ENCODE measurements around the gene TRIM52.
"Not testable (repeated sequence)": the region's sequence is repeated elsewhere in the genome, so short reads cannot be mapped to it uniquely, and the experiment has no call there.

The TRIM52 gene

DNA sequence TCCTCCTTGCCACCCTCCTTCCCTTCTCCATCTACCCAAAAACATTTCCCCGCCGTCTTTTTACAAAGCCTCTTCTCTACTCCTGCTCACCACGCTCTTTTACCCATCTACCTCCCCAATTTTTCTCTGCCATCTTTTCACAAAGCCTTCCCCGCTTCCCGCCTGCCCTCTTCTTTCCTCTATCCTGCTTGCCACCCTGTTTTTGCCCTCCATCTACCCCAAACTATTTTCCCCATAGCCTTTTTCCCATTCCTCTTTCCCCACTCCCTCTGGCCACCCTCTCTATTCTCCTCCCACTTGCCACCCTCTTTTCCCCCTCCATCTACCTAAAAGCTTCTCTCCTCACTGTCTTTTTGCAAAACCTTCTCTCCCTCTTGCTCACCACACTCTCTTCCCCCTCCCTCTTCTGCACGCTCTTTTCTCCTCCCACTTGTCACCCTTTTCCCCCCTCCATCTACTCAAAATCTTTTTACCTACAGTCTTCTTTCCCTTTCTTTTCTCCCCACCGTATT, 19.4 kb upstream of the TRIM52 start:
- no peak overlapping the region for H3K27ac ChIP-seq (ENCODE audit: extremely low read depth, low read depth, low read length)
- POLR2A ChIA-PET, result no interaction called here
- no peak overlapping the region for H3K4me3 ChIP-seq (ENCODE audit: low read depth, low read length)
- CTCF ChIA-PET, result no interaction called here
- no peaks in the 10 kb centered on the region for H3K4me1 ChIP-seq (ENCODE audit: control insufficient read depth, insufficient read depth, low read length)
- no peaks in the 10 kb centered on the region for H3K36me3 ChIP-seq (ENCODE audit: control insufficient read depth in 2 of 2, insufficient read depth in 1 of 2, low read length in 2 of 2)
- H3K9me3 ChIP-seq (ENCODE audit: control insufficient read depth, insufficient read depth, low read depth, low read length), result no peaks in the 10 kb centered on the region
- no peak for TF ChIP-seq ZNF2 (tag by site-specific recombination; IDR thresholded peaks at IDR 0.05)
- TF ChIP-seq, protein P1, sequence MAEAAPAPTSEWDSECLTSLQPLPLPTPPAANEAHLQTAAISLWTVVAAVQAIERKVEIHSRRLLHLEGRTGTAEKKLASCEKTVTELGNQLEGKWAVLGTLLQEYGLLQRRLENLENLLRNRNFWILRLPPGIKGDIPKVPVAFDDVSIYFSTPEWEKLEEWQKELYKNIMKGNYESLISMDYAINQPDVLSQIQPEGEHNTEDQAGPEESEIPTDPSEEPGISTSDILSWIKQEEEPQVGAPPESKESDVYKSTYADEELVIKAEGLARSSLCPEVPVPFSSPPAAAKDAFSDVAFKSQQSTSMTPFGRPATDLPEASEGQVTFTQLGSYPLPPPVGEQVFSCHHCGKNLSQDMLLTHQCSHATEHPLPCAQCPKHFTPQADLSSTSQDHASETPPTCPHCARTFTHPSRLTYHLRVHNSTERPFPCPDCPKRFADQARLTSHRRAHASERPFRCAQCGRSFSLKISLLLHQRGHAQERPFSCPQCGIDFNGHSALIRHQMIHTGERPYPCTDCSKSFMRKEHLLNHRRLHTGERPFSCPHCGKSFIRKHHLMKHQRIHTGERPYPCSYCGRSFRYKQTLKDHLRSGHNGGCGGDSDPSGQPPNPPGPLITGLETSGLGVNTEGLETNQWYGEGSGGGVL (tag by site-specific recombination; IDR thresholded peaks at IDR 0.05), result peak; percentile 33; the same call in 1 of the 2 replicates

DNA sequence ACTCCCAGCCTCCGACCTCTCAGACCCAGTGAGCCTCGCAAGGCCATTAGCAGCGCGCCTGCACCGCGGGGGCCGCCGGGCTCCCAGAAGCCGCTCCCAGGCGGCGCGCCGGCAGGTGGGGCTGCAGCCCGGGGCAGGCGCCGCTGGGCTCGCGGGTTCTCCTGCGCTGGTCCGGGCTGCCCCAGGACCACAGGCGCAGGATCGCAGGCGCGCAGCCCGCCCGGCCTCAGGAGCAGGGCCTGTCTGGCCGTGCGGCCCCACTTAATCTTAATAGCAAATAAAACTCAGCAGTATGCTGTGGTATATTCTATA, 12.4 kb upstream of the TRIM52 start:
- H3K36me3 ChIP-seq (ENCODE audit: control insufficient read depth in 2 of 2, insufficient read depth in 1 of 2, low read length in 2 of 2); H3K4me3 ChIP-seq (ENCODE audit: low read depth, low read length); H3K27ac ChIP-seq (ENCODE audit: extremely low read depth, low read depth, low read length); H3K4me1 ChIP-seq (ENCODE audit: control insufficient read depth, insufficient read depth, low read length); POLR2A ChIA-PET; H3K9me3 ChIP-seq (ENCODE audit: control insufficient read depth, insufficient read depth, low read depth, low read length); CTCF ChIA-PET: not testable (repeated sequence)

DNA sequence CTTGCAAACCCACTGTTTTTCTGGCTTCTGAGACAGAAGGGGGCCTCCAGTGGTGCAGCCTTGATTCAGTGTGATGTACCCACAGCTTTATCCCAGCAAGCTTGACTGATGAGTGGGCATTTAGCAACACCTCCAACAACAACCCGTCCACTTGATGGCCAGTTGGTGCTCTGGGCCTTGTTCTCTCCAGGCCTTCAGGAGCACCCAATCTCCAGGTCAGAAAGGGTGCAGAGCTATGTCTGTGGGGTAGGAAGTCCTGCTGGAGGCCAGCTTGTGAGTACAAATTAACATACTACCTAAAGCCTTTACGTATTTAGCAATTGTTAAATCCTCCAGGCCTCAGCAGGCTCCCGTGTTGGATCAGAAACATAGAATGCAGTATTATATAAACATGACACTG, 10.1 kb upstream of the TRIM52 start:
- ChIA-PET POLR2A (no interaction called here), CTCF (no interaction called here)
- TF ChIP-seq ZNF549 (tag by site-specific recombination; IDR thresholded peaks at IDR 0.05), result no peak
- TF ChIP-seq ZNF624 (tag by site-specific recombination; IDR thresholded peaks at IDR 0.05), result no peak
- no peak for TF ChIP-seq ZNF747 (tag by site-specific recombination; IDR thresholded peaks at IDR 0.05)
- TF ChIP-seq ZNF510 (tag by site-specific recombination; IDR thresholded peaks at IDR 0.05; ENCODE audit: insufficient replicate concordance), result no peak
- TF ChIP-seq, protein P2, sequence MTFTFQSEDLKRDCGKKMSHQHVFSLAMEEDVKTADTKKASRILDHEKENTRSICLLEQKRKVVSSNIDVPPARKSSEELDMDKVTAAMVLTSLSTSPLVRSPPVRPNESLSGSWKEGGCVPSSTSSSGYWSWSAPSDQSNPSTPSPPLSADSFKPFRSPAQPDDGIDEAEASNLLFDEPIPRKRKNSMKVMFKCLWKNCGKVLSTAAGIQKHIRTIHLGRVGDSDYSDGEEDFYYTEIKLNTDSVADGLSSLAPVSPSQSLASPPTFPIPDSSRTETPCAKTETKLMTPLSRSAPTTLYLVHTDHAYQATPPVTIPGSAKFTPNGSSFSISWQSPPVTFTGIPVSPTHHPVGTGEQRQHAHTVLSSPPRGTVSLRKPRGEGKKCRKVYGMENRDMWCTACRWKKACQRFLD (tag by site-specific recombination; IDR thresholded peaks at IDR 0.05), result no peak
- TF ChIP-seq ZNF600 (tag by site-specific recombination; IDR thresholded peaks at IDR 0.05), result no peak
- TF ChIP-seq ZFP3 (tag by site-specific recombination; IDR thresholded peaks at IDR 0.05; ENCODE audit: low read depth), result no peak
- no peak for TF ChIP-seq ZNF202 (tag by site-specific recombination; IDR thresholded peaks at IDR 0.05; ENCODE audit: borderline replicate concordance)
- TF ChIP-seq BCL11A (tag by site-specific recombination; IDR thresholded peaks at IDR 0.05; ENCODE audit: low read depth), result no peak
- TF ChIP-seq, protein P3, sequence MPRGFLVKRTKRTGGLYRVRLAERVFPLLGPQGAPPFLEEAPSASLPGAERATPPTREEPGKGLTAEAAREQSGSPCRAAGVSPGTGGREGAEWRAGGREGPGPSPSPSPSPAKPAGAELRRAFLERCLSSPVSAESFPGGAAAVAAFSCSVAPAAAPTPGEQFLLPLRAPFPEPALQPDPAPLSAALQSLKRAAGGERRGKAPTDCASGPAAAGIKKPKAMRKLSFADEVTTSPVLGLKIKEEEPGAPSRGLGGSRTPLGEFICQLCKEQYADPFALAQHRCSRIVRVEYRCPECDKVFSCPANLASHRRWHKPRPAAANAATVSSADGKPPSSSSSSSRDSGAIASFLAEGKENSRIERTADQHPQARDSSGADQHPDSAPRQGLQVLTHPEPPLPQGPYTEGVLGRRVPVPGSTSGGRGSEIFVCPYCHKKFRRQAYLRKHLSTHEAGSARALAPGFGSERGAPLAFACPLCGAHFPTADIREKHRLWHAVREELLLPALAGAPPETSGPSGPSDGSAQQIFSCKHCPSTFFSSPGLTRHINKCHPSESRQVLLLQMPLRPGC (tag by site-specific recombination; IDR thresholded peaks at IDR 0.05), result no peak
- TF ChIP-seq ZNF626 (tag by site-specific recombination; IDR thresholded peaks at IDR 0.05), result no peak
- TF ChIP-seq ZNF792 (tag by site-specific recombination; IDR thresholded peaks at IDR 0.05), result no peak
- no peak for TF ChIP-seq ZFP41 (tag by site-specific recombination; IDR thresholded peaks at IDR 0.05; ENCODE audit: borderline replicate concordance)
- TF ChIP-seq ZNF426 (tag by site-specific recombination; IDR thresholded peaks at IDR 0.05), result no peak
- TF ChIP-seq ZNF274 (IDR thresholded peaks at IDR 0.05; ENCODE audit: low read length), result no peak
- TF ChIP-seq ZNF274 (tag by site-specific recombination; IDR thresholded peaks at IDR 0.05; ENCODE audit: borderline replicate concordance), result no peak
- no peak for TF ChIP-seq ZSCAN23 (tag by site-specific recombination; IDR thresholded peaks at IDR 0.05)
- TF ChIP-seq ZNF184 (tag by site-specific recombination; IDR thresholded peaks at IDR 0.05), result no peak
- TF ChIP-seq ZNF48 (tag by site-specific recombination; IDR thresholded peaks at IDR 0.05), result no peak
- Histone ChIP-seq H3K36me3 (ENCODE audit: control insufficient read depth in 2 of 2, insufficient read depth in 1 of 2, low read length in 2 of 2) (no peaks in the 10 kb centered on the region), H3K4me1 (ENCODE audit: control insufficient read depth, insufficient read depth, low read length) (no peaks in the 10 kb centered on the region), H3K9me3 (ENCODE audit: control insufficient read depth, insufficient read depth, low read depth, low read length) (no peaks in the 10 kb centered on the region), H3K4me3 (ENCODE audit: low read depth, low read length) (no peak overlapping the region), H3K27ac (ENCODE audit: extremely low read depth, low read depth, low read length) (no peak overlapping the region)
